Lung (tissue), 10 donors: Measurements from ENCODE around the gene SIK1. TPM values are rescaled to one million over a fixed set of nuclear protein-coding genes. Genes with fewer than 3 reads are reported as not detected.
"Not testable (repeated sequence)": the region's sequence is repeated elsewhere in the genome, so short reads cannot be mapped to it uniquely, and the experiment has no call there.

ENCODE experiments used
- ATAC-seq: fragments of 200-7000 bp; cut with Tn5 transposase; one replicate; pipeline ENCODE4 v1.9.1; 2020; ENCODE audit warnings: moderate number of reproducible peaks; ENCODE audit not compliant: insufficient read depth, low FRiP score
- DNase-seq, 3 donors: peaks; one replicate each; pipeline ENCODE4 v3.0.0-alpha.2; 2013 to 2017
- H3K27ac ChIP-seq, 2 donors: one replicate each; pipeline ENCODE4 v1.5.1; 2013; ENCODE audit warnings: mild to moderate bottlenecking in 2 of 2, moderate library complexity in 2 of 2, control low read depth in 1 of 2, inconsistent platforms in 1 of 2, low read depth in 1 of 2, low read length in 1 of 2
- H3K27me3 ChIP-seq, 3 donors: one replicate each; pipeline ENCODE4 v1.5.1; 2013; ENCODE audit warnings: low read length in 2 of 3; ENCODE audit not compliant: control insufficient read depth in 3 of 3, insufficient read depth in 3 of 3
- H3K36me3 ChIP-seq, 4 donors: one replicate each; pipeline ENCODE4 v1.5.1; 2013; ENCODE audit warnings: low read length in 4 of 4, mild to moderate bottlenecking in 1 of 4, moderate library complexity in 1 of 4; ENCODE audit not compliant: control insufficient read depth in 4 of 4, insufficient read depth in 4 of 4
- H3K4me1 ChIP-seq, 5 donors: one replicate each; pipeline ENCODE4 v1.5.1; 2013; ENCODE audit warnings: low read length in 5 of 5, mild to moderate bottlenecking in 2 of 5, moderate library complexity in 1 of 5; ENCODE audit not compliant: control insufficient read depth in 5 of 5, insufficient read depth in 5 of 5
- H3K4me3 ChIP-seq: one replicate; pipeline ENCODE4 v1.5.1; 2013; ENCODE audit warnings: mild to moderate bottlenecking, control low read depth, moderate library complexity
- H3K9ac ChIP-seq, 2 donors: one replicate each; pipeline ENCODE4 v1.5.1; 2013; ENCODE audit warnings: low read length in 2 of 2, control low read depth in 1 of 2; ENCODE audit not compliant: insufficient read depth in 1 of 2
- H3K9me3 ChIP-seq, 4 donors: one replicate each; pipeline ENCODE4 v1.5.1; 2013; ENCODE audit warnings: low read length in 3 of 4, mild to moderate bottlenecking in 1 of 4, moderate library complexity in 1 of 4; ENCODE audit not compliant: control insufficient read depth in 4 of 4, insufficient read depth in 3 of 4
- WGBS, 2 donors: extraction: QIAGEN DNeasy Blood & Tissue Kit; methylation state at CpG; one replicate each; pipeline ENCODE4 v1.1.7; 2013; 5-methylcytosine and 5-hydroxymethylcytosine counted together
- polyA plus RNA-seq, 2 donors: library from polyadenylated mRNA; stranded (reverse); fragments of 200-250 nt; gene quantifications; one replicate each; pipeline ENCODE4 v1.2.1, GENCODE V29; 2013
- total RNA-seq, 2 donors: library from RNA; depleted of rRNA in 1 of 2; stranded (reverse); fragments of >200 nt in 1 of 2; gene quantifications; one replicate each; pipeline ENCODE4 v1.2.1, GENCODE V29; 2014 to 2021
- donor health status: Bipolar disorder and iron deficiency.
- donor health status: healthy.
- donor health status: DM: yes; HTN: yes; CAD: no.

Gene SIK1
- total and polyA plus RNA-seq, 4 donors, result 4.3 to 34.1 (median 22.7) TPM

DNA sequence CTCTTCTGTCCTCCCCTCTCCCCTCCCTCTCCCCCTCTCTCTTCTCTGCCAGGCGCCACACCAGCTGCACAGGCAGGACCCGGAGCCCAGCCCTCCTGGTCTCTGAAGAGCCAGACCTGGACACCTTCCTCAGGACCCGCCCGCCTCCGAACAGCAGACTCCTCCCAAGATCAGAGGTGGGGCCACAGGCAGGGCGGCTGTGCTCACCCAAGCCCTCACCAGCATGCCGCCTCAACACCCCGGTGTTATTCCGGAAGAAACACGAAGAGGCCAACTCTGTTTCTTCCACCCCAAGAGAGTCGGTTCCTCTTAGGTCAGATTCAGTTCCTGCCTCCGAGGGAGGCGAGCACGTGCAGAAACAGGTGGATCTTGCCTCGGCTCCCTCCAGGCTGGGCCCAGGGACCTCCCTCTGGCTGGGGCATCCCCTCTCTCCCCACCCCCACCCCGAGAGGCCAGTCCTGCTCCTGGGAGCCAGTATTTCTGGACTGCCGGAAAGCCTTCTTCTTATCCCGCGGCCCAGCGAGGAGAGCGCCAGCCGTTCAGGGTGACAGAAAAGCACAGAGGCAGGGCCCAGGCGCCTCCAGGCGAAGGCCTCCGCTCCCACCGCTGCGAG lies 16.4 kb downstream of the SIK1 start:
- WGBS, 2 donors, result 88% methylated on average over 6 of the region's 27 CpGs; no CpG with 5 or more reads in 1 of the 2 donors

DNA sequence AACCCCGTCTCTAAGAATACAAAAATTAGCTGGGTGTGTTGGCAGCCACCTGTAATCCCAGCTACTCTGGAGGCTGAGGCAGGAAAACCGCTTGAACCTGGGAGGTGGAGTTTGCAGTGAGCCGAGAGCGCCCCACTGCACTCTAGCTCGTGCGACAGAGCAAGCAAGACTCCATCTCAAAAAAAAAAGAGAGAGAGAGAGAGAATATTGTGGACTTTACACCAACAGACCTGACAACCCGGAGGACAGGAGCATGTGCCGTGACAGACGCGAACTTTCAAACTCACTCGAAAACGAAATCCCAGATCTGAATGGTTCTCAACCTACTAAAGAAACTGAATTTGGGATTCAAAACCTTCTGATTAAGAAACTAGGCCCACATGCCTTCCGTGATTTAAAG lies 19.8 kb downstream of the SIK1 start:
- H3K27ac ChIP-seq, H3K36me3 ChIP-seq, DNase-seq, H3K4me3 ChIP-seq, H3K4me1 ChIP-seq, H3K27me3 ChIP-seq, ATAC-seq, H3K9me3 ChIP-seq, H3K9ac ChIP-seq: not testable (repeated sequence)
- no CpG with 5 or more reads among the region's 13 CpGs for WGBS, 2 donors

More for the DNA sequence above, 16.4 kb downstream of the SIK1 start:
- DNase-seq, H3K4me1 ChIP-seq, H3K27me3 ChIP-seq, ATAC-seq, H3K27ac ChIP-seq, H3K9me3 ChIP-seq, H3K36me3 ChIP-seq, H3K4me3 ChIP-seq, H3K9ac ChIP-seq: not testable (repeated sequence)

DNA sequence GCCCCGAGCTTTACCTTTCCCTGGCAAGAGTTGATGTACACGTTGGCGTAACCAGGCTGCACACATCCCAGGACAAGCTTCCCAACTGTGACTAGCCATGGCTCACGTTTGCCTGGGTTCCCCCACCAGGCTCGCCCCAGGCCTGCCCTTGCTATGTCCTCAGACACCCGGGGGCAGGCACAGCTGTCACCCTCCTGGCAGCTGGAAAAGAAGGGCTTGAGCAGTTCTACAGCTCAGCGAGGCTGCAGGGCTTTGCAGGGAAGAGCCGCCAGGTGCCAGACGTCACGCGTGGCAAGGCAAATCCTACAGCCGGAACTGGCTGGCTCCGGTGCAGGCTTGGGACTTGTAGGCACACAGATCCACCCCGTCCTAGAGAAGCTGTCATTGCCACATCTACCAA lies 22.5 kb downstream of the SIK1 start:
- not testable (repeated sequence) for H3K27ac ChIP-seq, H3K27me3 ChIP-seq, H3K36me3 ChIP-seq, ATAC-seq, H3K9ac ChIP-seq, H3K4me3 ChIP-seq, H3K4me1 ChIP-seq, DNase-seq, H3K9me3 ChIP-seq
- no CpG with 5 or more reads among the region's 14 CpGs for WGBS, 2 donors

- H3K4me3 ChIP-seq, DNase-seq, H3K27ac ChIP-seq, H3K9me3 ChIP-seq, H3K9ac ChIP-seq, H3K36me3 ChIP-seq, ATAC-seq, H3K27me3 ChIP-seq, H3K4me1 ChIP-seq: not testable (repeated sequence)
- WGBS, 2 donors, result 95 to 96% methylated on average over 3 to 7 of the region's 22 CpGs
Observed at GRCh38 chr21:43403651-43404430, 23.1 kb downstream of the SIK1 start.

GRCh38 chr21:43401125-43401524 lies 25.8 kb downstream of the SIK1 start:
- no CpG with 5 or more reads among the region's 11 CpGs for WGBS, 2 donors
- not testable (repeated sequence) for ATAC-seq, H3K27ac ChIP-seq

DNA sequence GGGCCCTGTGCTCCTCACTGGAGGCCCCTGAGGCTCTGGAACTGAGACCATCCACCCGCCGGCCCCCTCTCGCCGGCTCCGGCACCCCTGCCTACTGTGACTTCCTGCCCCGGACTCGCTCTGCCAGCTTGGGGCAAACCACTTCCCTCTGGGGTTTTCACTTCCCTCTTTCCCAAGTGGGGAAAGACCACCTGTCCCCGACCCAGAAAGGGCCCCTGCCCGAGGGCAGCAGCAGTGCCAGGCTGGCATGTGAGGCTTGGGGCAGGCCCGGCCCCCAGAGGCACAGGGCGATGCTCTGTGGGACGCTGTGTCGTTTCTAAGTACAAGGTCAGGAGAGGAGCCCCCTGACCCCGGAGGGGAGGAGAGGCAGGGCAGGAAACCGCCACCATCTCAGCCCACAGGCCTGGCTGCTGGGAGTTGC lies 27.3 kb downstream of the SIK1 start:
- H3K27me3 ChIP-seq, ATAC-seq, H3K4me3 ChIP-seq, DNase-seq, H3K4me1 ChIP-seq, H3K36me3 ChIP-seq, H3K9ac ChIP-seq, H3K27ac ChIP-seq, H3K9me3 ChIP-seq: not testable (repeated sequence)
- no CpG with 5 or more reads among the region's 15 CpGs for WGBS, 2 donors

More at GRCh38 chr21:43401125-43401524, 25.8 kb downstream of the SIK1 start:
- not testable (repeated sequence) for H3K4me3 ChIP-seq, H3K4me1 ChIP-seq, DNase-seq, H3K27me3 ChIP-seq, H3K36me3 ChIP-seq, H3K9me3 ChIP-seq, H3K9ac ChIP-seq

DNA sequence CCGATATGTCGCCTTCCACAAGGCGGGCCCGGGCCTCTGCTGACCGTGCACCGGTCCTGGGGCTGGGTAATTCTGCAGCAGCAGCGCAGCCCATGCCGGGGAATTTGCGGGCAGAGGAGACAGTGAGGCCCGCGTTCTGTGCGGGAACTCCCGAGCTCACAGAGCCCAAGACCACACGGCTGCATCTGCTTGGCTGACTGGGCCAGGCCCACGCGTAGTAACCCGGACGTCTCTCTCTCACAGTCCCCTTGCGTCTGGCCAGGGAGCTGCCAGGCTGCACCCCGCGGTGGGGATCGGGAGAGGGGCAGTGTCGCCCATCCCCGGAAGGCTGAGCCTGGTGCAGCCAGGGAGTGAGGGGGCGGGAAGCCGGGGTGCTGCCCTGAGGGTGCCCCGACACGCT lies 27.8 kb downstream of the SIK1 start:
- not testable (repeated sequence) for H3K36me3 ChIP-seq, H3K4me1 ChIP-seq, DNase-seq, H3K9ac ChIP-seq, H3K27me3 ChIP-seq, ATAC-seq, H3K9me3 ChIP-seq, H3K4me3 ChIP-seq, H3K27ac ChIP-seq
- WGBS, 2 donors, result no CpG with 5 or more reads among the region's 28 CpGs

GRCh38 chr21:43398533-43398932 lies 28.4 kb downstream of the SIK1 start:
- not testable (repeated sequence) for H3K9ac ChIP-seq, H3K27me3 ChIP-seq, H3K36me3 ChIP-seq, H3K4me1 ChIP-seq, ATAC-seq, H3K4me3 ChIP-seq, DNase-seq, H3K9me3 ChIP-seq, H3K27ac ChIP-seq
- no CpG with 5 or more reads among the region's 12 CpGs for WGBS, 2 donors
